Putamen (tissue), 1 donor: ENCODE data around the gene CACNA1D.

Experiments
- DNase-seq: peaks from one replicate; pipeline ENCODE4 v3.0.0-alpha.2; 2016; ENCODE audit warnings: low spot score

CACNA1D gene

DNA sequence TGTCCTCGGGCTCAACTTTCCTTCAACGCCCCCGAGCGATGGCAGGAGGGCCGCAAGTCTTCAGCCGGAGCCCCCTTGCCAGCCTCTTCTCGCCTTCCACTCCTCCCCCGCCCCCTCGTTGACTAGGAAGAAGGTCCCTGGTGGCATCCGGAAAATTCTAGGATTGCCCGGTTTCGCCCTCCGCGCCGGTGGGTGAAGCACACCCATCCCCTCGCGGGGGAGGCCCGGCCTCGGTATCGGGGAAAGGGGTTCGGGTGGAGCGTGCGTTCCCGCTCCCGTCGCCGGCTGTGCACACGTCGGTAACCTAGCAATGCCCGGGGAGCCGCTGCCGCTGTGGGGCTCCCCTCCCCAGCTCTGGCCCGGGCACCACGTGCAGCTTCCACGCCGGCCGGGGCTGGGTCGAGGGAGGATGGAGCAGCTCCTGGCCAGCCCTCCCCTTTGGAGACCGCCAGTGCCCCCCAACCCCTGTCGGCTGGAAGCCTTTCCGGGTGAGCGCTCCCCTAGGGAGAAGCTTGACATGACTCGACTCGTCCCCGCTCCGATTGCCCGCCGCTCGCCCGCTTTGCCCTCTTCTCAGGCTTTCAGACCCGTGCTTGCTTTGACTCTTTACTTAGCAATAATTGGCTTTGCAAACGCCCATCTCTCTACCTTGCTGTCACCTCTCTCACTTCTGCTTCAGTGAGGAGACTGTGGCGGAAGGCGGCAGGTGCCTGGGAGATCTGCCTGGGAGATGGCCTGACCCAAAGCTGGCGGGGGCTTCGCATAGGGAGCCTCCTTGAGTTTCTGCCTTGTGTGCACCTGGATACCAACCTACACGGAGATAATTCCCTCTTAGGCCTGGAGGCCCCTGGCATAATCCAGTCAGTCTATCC, 1.3 kb downstream of the CACNA1D start:
- DNase-seq = no peak

GRCh38 chr3:53496392-53496670, 1.9 kb downstream of the CACNA1D start:
- no peak for DNase-seq

- DNase-seq = no peak
These were observed 2.6 kb downstream of the CACNA1D start for GRCh38 chr3:53496984-53497383.

DNA sequence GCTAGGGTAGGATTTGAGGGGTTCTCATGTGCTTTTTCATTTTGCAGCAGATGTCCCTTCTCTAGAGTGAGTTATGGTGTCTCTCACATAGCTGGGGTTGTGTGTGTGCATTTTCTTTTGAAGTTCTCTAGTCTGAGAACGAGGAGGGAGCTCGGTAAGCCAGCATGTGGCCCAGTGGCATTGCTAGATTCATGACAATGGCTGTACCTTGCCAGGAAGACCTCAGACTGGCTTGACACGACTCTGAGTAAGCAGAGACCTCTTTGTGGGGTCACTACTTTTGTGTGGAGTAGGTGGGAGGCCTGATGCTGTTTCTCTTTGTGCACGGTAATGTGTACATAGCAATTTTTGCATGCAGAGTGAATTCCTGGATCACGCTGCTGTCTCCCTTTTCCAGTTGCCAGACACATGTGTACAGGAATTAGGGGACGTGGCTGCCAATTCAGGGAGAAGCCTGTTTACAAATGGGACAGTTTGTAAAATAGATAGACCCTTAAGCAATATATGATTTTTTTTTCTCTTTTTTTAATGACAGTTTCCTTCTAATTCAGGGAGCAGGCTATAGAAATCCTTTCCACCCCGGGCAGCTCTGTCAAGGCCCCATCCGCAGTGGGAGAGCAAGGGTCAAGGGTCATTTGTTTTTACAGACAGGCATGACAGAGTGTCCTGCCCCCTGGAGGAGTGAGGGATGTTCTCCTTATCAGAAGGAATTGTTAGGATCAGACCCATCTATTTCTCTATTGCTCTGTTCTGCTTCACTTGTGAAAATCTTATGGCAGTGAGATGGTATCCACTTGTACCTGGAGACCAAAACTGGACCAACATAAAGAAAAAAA, 4.6 kb downstream of the CACNA1D start:
- DNase-seq = no peak

- no peak for DNase-seq
These were observed 5.9 kb downstream of the CACNA1D start for GRCh38 chr3:53500165-53500777.

GRCh38 chr3:53501178-53501577, 6.8 kb downstream of the CACNA1D start:
- DNase-seq = no peak

DNA sequence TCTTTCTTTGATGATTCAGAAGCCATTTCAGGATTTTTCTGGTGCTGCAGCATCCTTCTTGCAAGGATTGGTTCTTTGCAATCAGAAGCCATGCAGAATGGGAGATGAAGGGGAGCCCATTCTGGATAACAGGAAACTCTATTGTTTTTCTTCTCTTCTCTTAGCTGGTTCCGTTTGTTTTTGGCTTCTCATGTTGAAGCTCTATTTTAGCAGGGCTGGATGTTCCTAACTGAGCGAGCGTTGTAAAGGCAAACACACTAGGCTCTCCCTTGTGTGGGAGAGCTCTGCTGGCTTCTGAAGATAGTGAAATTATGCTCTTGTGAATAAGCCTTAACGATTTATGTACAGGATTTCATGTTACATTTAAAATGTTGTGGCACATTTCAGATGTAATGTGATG, 8.3 kb downstream of the CACNA1D start:
- peak; percentile 32 for DNase-seq

- no peak for DNase-seq
These were observed 8.8 kb downstream of the CACNA1D start for GRCh38 chr3:53503195-53503594.

- DNase-seq = no peak
These were observed 11.8 kb downstream of the CACNA1D start for GRCh38 chr3:53506110-53506762.

GRCh38 chr3:53506763-53507145, 12.3 kb downstream of the CACNA1D start:
- DNase-seq = no peak

- no peak for DNase-seq
These were observed 15.1 kb downstream of the CACNA1D start for GRCh38 chr3:53509494-53509893.

- DNase-seq = no peak
These were observed 16.1 kb downstream of the CACNA1D start for GRCh38 chr3:53510508-53510907.

DNA sequence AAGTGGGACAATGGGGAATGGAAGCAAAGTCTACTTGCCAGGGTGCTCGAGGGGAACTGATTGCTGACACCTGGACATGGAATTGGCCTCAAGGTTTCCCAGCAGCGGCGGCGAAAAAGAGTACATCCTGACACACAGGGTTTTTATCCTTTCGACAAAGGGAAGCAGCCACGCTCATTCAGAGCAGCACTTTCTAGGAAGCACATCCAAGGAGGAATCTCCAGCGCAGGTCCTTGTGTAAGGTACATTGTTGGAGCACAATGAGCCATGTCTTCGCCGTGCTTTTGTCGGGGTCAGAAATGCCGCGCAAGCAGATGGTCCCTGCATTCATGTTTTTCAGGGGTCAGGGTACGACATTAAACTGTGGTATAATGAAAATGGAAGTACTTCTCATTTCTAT, 16.8 kb downstream of the CACNA1D start:
- no peak for DNase-seq

- no peak for DNase-seq
These were observed 19.3 kb downstream of the CACNA1D start for GRCh38 chr3:53513556-53514190.

- DNase-seq = no peak
These were observed 21.9 kb downstream of the CACNA1D start for GRCh38 chr3:53516339-53516738.

DNA sequence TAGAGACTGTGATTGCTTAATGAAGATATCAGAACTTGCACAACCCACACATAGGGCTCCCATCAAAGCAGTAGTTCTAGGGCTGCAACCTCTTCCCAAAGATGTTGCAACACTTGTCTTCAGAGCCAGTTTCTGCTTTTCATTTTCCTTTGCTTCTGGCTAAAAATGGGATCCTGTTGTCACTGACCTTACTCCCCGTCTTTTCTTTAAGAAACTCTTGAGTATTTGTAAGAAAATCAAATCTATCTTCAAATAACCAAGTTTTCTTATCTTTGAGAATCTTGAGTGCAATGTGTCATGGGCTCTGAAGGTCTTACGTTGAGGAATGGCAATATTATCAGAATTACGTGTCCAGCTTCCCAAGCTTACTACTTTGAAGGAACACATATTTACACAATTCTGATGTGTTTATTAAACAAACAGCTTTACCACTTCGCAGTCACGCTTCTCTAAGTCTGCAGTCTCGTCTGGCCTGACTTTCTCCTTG, 24.1 kb downstream of the CACNA1D start:
- peak; percentile 41 for DNase-seq

DNA sequence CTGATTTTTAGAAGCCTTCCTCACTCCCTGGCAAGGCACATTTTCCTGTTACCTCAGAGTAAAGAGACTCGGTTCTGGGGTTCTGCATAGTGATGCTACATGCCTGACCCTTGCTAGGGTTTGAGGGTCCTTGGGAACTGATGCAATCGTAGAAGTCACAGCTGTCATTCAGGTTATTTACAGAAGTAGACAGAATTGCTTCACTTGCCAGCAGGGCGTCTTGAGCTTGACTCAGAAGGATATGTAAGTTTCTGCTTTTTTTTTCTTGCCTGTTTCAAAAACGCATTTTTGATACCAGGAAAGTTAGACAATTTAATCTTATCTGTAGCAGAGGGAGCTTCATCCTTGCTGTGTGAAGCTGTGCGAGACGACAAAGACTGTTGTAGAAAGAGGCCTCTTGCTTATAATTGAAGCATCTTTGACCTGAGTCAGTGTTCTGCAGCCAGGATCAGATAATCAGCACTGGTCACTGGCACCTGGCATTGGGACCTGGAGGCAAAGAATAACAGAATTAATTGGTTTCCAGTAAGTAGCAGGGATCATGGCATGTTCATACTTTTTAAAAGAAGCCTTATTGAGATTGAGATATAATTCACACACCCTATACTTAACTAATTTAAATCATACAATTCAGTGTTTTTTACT, 24.8 kb downstream of the CACNA1D start:
- DNase-seq = no peak

DNA sequence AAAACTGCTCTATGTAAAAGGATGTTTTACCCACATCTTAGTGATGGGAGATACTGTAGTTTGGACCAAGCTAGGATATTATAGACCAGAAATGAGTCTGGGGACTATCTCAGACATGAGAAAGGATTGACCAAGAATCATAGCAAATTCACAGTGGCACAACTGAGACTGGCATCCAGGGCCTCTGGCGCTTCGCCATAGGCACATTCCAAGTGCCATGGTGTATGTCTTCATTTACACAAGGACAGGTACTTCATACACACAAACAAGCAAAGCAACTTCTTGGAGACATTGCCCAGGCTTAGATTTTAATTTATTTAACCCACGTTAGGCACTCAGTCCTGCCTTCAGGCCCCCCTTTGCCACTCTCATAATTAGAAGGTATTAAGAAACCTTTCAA, 28.9 kb downstream of the CACNA1D start:
- DNase-seq = no peak

DNA sequence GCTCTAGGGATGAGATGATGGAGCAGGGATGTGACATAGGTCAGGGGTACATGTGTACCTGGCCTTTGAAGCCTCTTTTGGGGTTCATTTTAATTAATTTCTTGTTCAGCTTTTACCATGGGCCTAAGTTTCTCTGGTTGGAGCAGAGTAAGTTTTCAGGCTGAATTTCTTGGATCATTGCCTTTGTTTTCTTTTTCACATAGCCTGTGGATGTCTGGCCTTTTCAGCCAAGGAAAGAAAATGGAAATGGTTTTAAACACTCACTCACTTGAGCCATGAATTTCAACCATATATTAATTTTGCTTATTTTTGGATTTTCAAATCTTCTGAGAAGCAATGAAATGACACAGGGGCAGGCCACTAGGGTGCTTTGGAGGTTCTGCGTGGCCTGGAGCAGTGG, 30.2 kb downstream of the CACNA1D start:
- DNase-seq = no peak

- DNase-seq = no peak
These were observed 31.6 kb downstream of the CACNA1D start for GRCh38 chr3:53525765-53526703.
